HG02610 (cell line): ENCODE data around the gene KDM4B.

Experiments
- ATAC-seq: cut with Tn5 transposase; IDR thresholded peaks from one replicate; pipeline ENCODE4 v1.9.1; 2021; ENCODE audit warnings: mild to moderate bottlenecking, moderate library complexity; ENCODE audit not compliant: unreplicated experiment

KDM4B gene

GRCh38 chr19:5132206-5132560, 163.3 kb downstream of the KDM4B start:
- ATAC-seq, result no peak

GRCh38 chr19:5132698-5133651, 164.1 kb downstream of the KDM4B start:
- no peak for ATAC-seq

- no peak for ATAC-seq
Observed at GRCh38 chr19:5133986-5134595, 165.2 kb downstream of the KDM4B start.

- ATAC-seq, result no peak
Observed at GRCh38 chr19:5134691-5135090, 165.8 kb downstream of the KDM4B start.

GRCh38 chr19:5136073-5136855, 167.4 kb downstream of the KDM4B start:
- no peak for ATAC-seq

- no peak for ATAC-seq
Observed at GRCh38 chr19:5137114-5137513, 168.2 kb downstream of the KDM4B start.

GRCh38 chr19:5137571-5138124, 168.7 kb downstream of the KDM4B start:
- no peak for ATAC-seq

- ATAC-seq, result peak; percentile 62
Observed at GRCh38 chr19:5138606-5139582, 170.0 kb downstream of the KDM4B start.

GRCh38 chr19:5139583-5140325, 170.8 kb downstream of the KDM4B start:
- ATAC-seq, result no peak

GRCh38 chr19:5141129-5141849, 172.4 kb downstream of the KDM4B start:
- ATAC-seq, result no peak

GRCh38 chr19:5141850-5142724, 173.2 kb downstream of the KDM4B start:
- no peak for ATAC-seq

GRCh38 chr19:5142725-5143097, 173.8 kb downstream of the KDM4B start:
- ATAC-seq, result no peak

GRCh38 chr19:5143471-5144411, 174.8 kb downstream of the KDM4B start:
- no peak for ATAC-seq

- no peak for ATAC-seq
Observed at GRCh38 chr19:5144545-5145179, 175.7 kb downstream of the KDM4B start.

GRCh38 chr19:5145521-5146511, 176.9 kb downstream of the KDM4B start:
- ATAC-seq, result no peak
